GM19397 (cell line): ENCODE results near the gene SPATA19.
A peak's percentile ranks its signal among the peaks of the same experiment; 100 is the strongest.
"Not testable (repeated sequence)": the region's sequence is repeated elsewhere in the genome, so short reads cannot be mapped to it uniquely, and the experiment has no call there.

Experiments
- ATAC-seq: cut with Tn5 transposase; IDR thresholded peaks from one replicate; pipeline ENCODE4 v1.9.1; 2021; ENCODE audit warnings: mild to moderate bottlenecking, moderate library complexity; ENCODE audit not compliant: unreplicated experiment

SPATA19 gene

GRCh38 chr11:133845413-133845812 lies at the start of gene SPATA19:
Gene SPATA19, minus strand, starts transcription at chr11:133845513. Its CDS starts 67 bp downstream, at chr11:133845446.
- ATAC-seq = no peak

- ATAC-seq = peak; percentile 75
These were observed 49.8 kb upstream of the SPATA19 start for GRCh38 chr11:133895061-133895479.

- ATAC-seq = no peak
These were observed 48.1 kb upstream of the SPATA19 start for GRCh38 chr11:133893381-133893780.

GRCh38 chr11:133892584-133893380 lies 47.5 kb upstream of the SPATA19 start:
- no peak for ATAC-seq

GRCh38 chr11:133892126-133892525 lies 46.8 kb upstream of the SPATA19 start:
- ATAC-seq = no peak

- ATAC-seq = no peak
These were observed 44.6 kb upstream of the SPATA19 start for GRCh38 chr11:133889893-133890292.

- no peak for ATAC-seq
These were observed 43.9 kb upstream of the SPATA19 start for GRCh38 chr11:133889188-133889587.

GRCh38 chr11:133887692-133888332 lies 42.5 kb upstream of the SPATA19 start:
- ATAC-seq = no peak

- no peak for ATAC-seq
These were observed 40.7 kb upstream of the SPATA19 start for GRCh38 chr11:133886029-133886428.

- no peak for ATAC-seq
These were observed 26.8 kb upstream of the SPATA19 start for GRCh38 chr11:133872160-133872559.

- ATAC-seq = no peak
These were observed 22.1 kb upstream of the SPATA19 start for GRCh38 chr11:133867456-133867855.

- no peak for ATAC-seq
These were observed 20.2 kb upstream of the SPATA19 start for GRCh38 chr11:133865466-133865865.

- no peak for ATAC-seq
These were observed 19.4 kb upstream of the SPATA19 start for GRCh38 chr11:133864756-133865155.

GRCh38 chr11:133860151-133860550 lies 14.8 kb upstream of the SPATA19 start:
- ATAC-seq = no peak

- ATAC-seq = not testable (repeated sequence)
These were observed 9.1 kb upstream of the SPATA19 start for GRCh38 chr11:133854330-133854960.

- ATAC-seq = no peak
These were observed 1.1 kb downstream of the SPATA19 start for GRCh38 chr11:133844217-133844616.

- no peak for ATAC-seq
These were observed 1.8 kb downstream of the SPATA19 start for GRCh38 chr11:133843454-133843987.

- no peak for ATAC-seq
These were observed 2.6 kb downstream of the SPATA19 start for GRCh38 chr11:133842730-133843129.

- no peak for ATAC-seq
These were observed 3.3 kb downstream of the SPATA19 start for GRCh38 chr11:133842053-133842452.

GRCh38 chr11:133841279-133842043 lies 3.9 kb downstream of the SPATA19 start:
- no peak for ATAC-seq

GRCh38 chr11:133840479-133840941 lies 4.8 kb downstream of the SPATA19 start:
- ATAC-seq = no peak
